ENCODE measurements around the gene MRPL45.

MRPL45 gene

DNA sequence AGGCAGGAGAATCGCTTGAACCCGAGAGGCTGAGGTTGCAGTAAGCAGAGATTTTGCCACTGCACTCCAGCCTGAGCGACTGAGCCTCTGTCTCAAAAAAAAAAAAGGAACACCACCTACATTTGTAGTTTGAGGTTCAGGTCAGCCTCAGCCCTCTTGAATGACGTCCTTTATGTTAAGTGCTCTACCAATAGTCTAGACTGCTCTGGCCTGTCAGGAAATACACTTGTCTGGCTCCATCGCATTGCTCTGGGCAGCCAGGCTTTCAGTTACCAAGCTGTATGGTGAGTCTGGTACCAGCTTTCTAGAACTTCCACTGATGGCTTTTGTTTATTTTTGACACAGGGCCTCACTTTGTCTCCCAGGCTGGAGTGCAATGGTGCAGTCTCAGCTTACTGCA, 66.0 kb downstream of the MRPL45 start:
- no peak overlapping the region for H3K4ac ChIP-seq (ENCODE audit: low read depth, low read length)
- no CpG with 5 or more reads among the region's 5 CpGs for WGBS (ENCODE audit: extremely low coverage, insufficient coverage, low lambda C conversion rate)
- H3K9ac ChIP-seq (ENCODE audit: low read length) = no peak overlapping the region
- no peaks in the 10 kb centered on the region for H3K27me3 ChIP-seq (ENCODE audit: insufficient read depth, low read length, poor library complexity)
- no peak for DNase-seq
- H2AK5ac ChIP-seq (ENCODE audit: low read length) = no peak overlapping the region
- peaks cover 3% of the 10 kb centered on the region for H3K79me1 ChIP-seq (ENCODE audit: low read length)
- H3K23ac ChIP-seq (ENCODE audit: low read length) = no peak overlapping the region
- H3K4me3 ChIP-seq (ENCODE audit: low read length) = no peak overlapping the region
- no peak overlapping the region for H3K27ac ChIP-seq (ENCODE audit: low read depth, low read length)
- no peak overlapping the region for H3K4me2 ChIP-seq (ENCODE audit: low read length)
- no peak overlapping the region for H4K5ac ChIP-seq (ENCODE audit: low read length)
- H2BK120ac ChIP-seq (ENCODE audit: low read depth, low read length) = no peak overlapping the region
- H2BK15ac ChIP-seq (replicated peaks; ENCODE audit: low read depth) = no peak overlapping the region
- no peak overlapping the region for H3K18ac ChIP-seq (ENCODE audit: low read length)
- no peak overlapping the region for H3K56ac ChIP-seq (ENCODE audit: low read length)
- H3K4me1 ChIP-seq (ENCODE audit: control insufficient read depth, low read depth, low read length) = peaks cover 3% of the 10 kb centered on the region
- no peak overlapping the region for H4K8ac ChIP-seq (ENCODE audit: low read depth, low read length)
- peaks cover 6% of the 10 kb centered on the region for H3K36me3 ChIP-seq (ENCODE audit: control insufficient read depth, insufficient read depth, low read length)
- no peak overlapping the region for H2BK5ac ChIP-seq (ENCODE audit: low read length)
- peaks cover 2% of the 10 kb centered on the region for H3K79me2 ChIP-seq (ENCODE audit: control insufficient read depth, insufficient read depth, low read length)

DNA sequence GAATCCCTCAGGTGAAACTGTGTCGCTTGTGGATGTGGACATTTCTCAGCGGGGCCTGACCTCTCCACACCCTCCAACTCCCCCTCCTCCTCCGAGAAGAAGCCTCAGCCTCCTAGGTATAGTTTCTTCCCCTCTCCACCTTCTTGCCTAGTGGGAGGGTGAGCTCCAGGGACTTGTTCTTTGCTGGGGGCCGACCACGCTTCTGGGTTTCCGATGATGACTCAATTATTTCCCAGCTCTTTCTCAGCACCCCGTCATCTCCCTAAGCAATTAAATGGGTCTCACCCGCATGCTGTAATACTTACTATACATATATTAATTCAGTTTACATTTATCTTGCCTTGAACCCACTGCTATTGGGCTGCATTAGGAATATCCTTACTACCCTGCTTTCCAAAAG, 67.8 kb downstream of the MRPL45 start:
- Histone ChIP-seq H2BK120ac (ENCODE audit: low read depth, low read length) (no peak overlapping the region), H3K79me1 (ENCODE audit: low read length) (no peaks in the 10 kb centered on the region), H3K36me3 (ENCODE audit: control insufficient read depth, insufficient read depth, low read length) (peaks cover 6% of the 10 kb centered on the region), H3K4me2 (ENCODE audit: low read length) (no peak overlapping the region), H2BK15ac (replicated peaks; ENCODE audit: low read depth) (no peak overlapping the region), H3K18ac (ENCODE audit: low read length) (no peak overlapping the region), H3K79me2 (ENCODE audit: control insufficient read depth, insufficient read depth, low read length) (no peaks in the 10 kb centered on the region), H4K8ac (ENCODE audit: low read depth, low read length) (no peak overlapping the region), H3K4me3 (ENCODE audit: low read length) (no peak overlapping the region), H3K23ac (ENCODE audit: low read length) (no peak overlapping the region), H2AK5ac (ENCODE audit: low read length) (no peak overlapping the region), H3K27me3 (ENCODE audit: insufficient read depth, low read length, poor library complexity) (no peaks in the 10 kb centered on the region), H2BK5ac (ENCODE audit: low read length) (no peak overlapping the region), H3K4ac (ENCODE audit: low read depth, low read length) (no peak overlapping the region), H3K4me1 (ENCODE audit: control insufficient read depth, low read depth, low read length) (peaks cover 3% of the 10 kb centered on the region), H3K27ac (ENCODE audit: low read depth, low read length) (no peak overlapping the region), H3K9ac (ENCODE audit: low read length) (no peak overlapping the region), H4K5ac (ENCODE audit: low read length) (no peak overlapping the region), H3K56ac (ENCODE audit: low read length) (no peak overlapping the region)
- WGBS (ENCODE audit: extremely low coverage, insufficient coverage, low lambda C conversion rate) = no CpG with 5 or more reads among the region's 8 CpGs
- no peak for DNase-seq

DNA sequence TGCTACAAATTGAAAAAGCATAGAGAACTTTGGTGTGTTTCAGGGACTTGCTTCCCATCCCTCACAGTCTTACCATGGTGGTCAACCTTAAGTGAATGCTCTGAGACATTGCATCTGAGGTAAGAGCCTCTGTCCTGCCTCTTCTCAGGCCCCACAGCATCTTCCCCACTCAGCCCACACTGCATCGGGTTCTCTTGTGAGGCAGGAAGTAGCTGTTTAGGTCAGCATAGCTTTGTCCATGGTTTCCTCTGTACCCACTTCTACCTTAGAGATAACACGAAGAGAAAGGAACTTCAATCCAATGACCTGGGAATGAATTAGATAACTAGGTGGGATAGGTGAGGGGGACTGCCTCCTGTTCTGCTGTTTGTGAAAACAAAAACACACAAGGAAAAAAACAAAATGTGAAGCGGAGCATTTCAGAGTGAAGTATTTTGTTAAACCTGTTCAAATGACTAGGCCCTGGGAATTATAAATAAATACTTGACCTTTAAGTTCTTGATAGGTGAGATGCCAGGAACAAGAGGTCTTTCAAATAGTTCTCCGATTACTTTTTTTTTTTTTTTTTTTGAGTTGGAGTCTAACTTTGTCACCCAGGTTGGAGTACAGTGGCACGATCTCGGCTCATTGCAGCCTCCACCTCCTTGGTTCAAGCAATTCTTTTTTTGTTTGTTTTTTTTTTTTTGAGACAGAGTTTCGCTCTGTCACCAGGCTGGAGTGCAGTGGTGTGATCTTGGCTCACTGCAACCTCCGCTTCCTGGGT, 72.3 kb downstream of the MRPL45 start:
- Histone ChIP-seq H3K79me2 (ENCODE audit: control insufficient read depth, insufficient read depth, low read length) (no peaks in the 10 kb centered on the region), H4K8ac (ENCODE audit: low read depth, low read length) (no peak overlapping the region), H3K18ac (ENCODE audit: low read length) (no peak overlapping the region), H2BK15ac (replicated peaks; ENCODE audit: low read depth) (no peak overlapping the region), H3K79me1 (ENCODE audit: low read length) (no peaks in the 10 kb centered on the region), H2AK5ac (ENCODE audit: low read length) (no peak overlapping the region), H3K23ac (ENCODE audit: low read length) (no peak overlapping the region), H3K4me1 (ENCODE audit: control insufficient read depth, low read depth, low read length) (no peaks in the 10 kb centered on the region), H3K27ac (ENCODE audit: low read depth, low read length) (no peak overlapping the region), H3K4ac (ENCODE audit: low read depth, low read length) (no peak overlapping the region), H2BK5ac (ENCODE audit: low read length) (no peak overlapping the region), H3K4me2 (ENCODE audit: low read length) (no peak overlapping the region), H4K5ac (ENCODE audit: low read length) (no peak overlapping the region), H3K36me3 (ENCODE audit: control insufficient read depth, insufficient read depth, low read length) (peaks cover 6% of the 10 kb centered on the region), H3K9ac (ENCODE audit: low read length) (no peak overlapping the region), H2BK120ac (ENCODE audit: low read depth, low read length) (no peak overlapping the region), H3K4me3 (ENCODE audit: low read length) (no peak overlapping the region), H3K56ac (ENCODE audit: low read length) (no peak overlapping the region), H3K27me3 (ENCODE audit: insufficient read depth, low read length, poor library complexity) (no peaks in the 10 kb centered on the region)
- no CpG with 5 or more reads among the region's 8 CpGs for WGBS (ENCODE audit: extremely low coverage, insufficient coverage, low lambda C conversion rate)
- no peak for DNase-seq
